Thyroid gland (tissue), 4 donors: ENCODE measurements around the gene MRPL4. TPM values are rescaled to one million over a fixed set of nuclear protein-coding genes. Genes with fewer than 3 reads are reported as not detected.

ENCODE experiments used
- DNase-seq, 2 donors: peaks; one replicate each; pipeline ENCODE4 v3.0.0-alpha.2; 2019
- H3K27ac ChIP-seq, 3 donors: fragments of 200-600 bp; sonication (generic); 1 replicate in 2 of 3; 2 replicates in 1 of 3; pipeline ENCODE4 v1.5.1; 2016 to 2019; ENCODE audit warnings: mild to moderate bottlenecking in 1 of 3, moderate library complexity in 1 of 3
- H3K27me3 ChIP-seq: fragments of 200-600 bp; sonication (generic); one replicate; pipeline ENCODE4 v1.5.1; 2019
- H3K36me3 ChIP-seq, 2 donors: fragments of 200-600 bp; sonication (generic); one replicate each; pipeline ENCODE4 v1.5.1; 2016 to 2019
- H3K4me1 ChIP-seq, 2 donors: fragments of 200-600 bp; sonication (generic); one replicate each; pipeline ENCODE4 v1.5.1; 2017 to 2019
- H3K4me3 ChIP-seq, 3 donors: fragments of 200-600 bp; sonication (generic); replicated peaks in 1 of 3; 1 replicate in 2 of 3; 2 replicates in 1 of 3; pipeline ENCODE4 v1.5.1; 2016; ENCODE audit warnings: mild to moderate bottlenecking in 1 of 3
- H3K9me3 ChIP-seq: fragments of 200-600 bp; sonication (generic); one replicate; pipeline ENCODE4 v1.5.1; 2017
- CTCF ChIP-seq, 6 experiments: fragments of 200-600 bp in 3 of 6; fragments of 450-650 bp in 3 of 6; sonication (generic) in 3 of 6; IDR thresholded peaks; one replicate each; pipeline ENCODE4 v1.5.1; 2016 to 2019; ENCODE audit warnings: antibody characterized with exemption in 6 of 6, mild to moderate bottlenecking in 2 of 6, inconsistent platforms in 1 of 6, moderate library complexity in 1 of 6
- POLR2A ChIP-seq, 2 donors: fragments of 450-650 bp; IDR thresholded peaks; one replicate each; pipeline ENCODE4 v1.6.1; 2017; ENCODE audit warnings: antibody characterized with exemption in 2 of 2, mild to moderate bottlenecking in 2 of 2, moderate library complexity in 1 of 2
- WGBS, 2 donors: methylation state at CpG; one replicate each; pipeline ENCODE4 v1.1.5; 2017; 5-methylcytosine and 5-hydroxymethylcytosine counted together
- intact Hi-C: fragments of 100-400 bp; cut with DNase I; formaldehyde crosslinking; loops from one replicate; pipeline ENCODE4 v1.15.1; 2023
- total RNA-seq, 4 donors: library from RNA; depleted of rRNA; stranded (reverse); fragments of >200 nt; gene quantifications; one replicate each; pipeline ENCODE4 v1.2.3, GENCODE V29; 2016

MRPL4 gene
- total RNA-seq, 4 donors from 2014 or later: 36.1 to 81.7 (median 54.9) TPM

- no peaks in the 10 kb centered on the region for H3K9me3 ChIP-seq
- peak in 1 of 2 donors; percentile 18 for TF ChIP-seq POLR2A (IDR thresholded peaks at IDR 0.05)
- TF ChIP-seq CTCF (IDR thresholded peaks at IDR 0.05): no peak
- peak; percentile 94 to 97 for DNase-seq
- H3K4me1 ChIP-seq: peaks cover 15 to 23% of the 10 kb centered on the region in 2 donors
- peaks cover 17 to 26% of the 10 kb centered on the region in 2 donors for H3K36me3 ChIP-seq
- intact Hi-C loops: no loop called here
- 21 to 45% methylated on average over 8 of the region's 8 CpGs for WGBS, 2 donors
- no peak overlapping the region for H3K4me3 ChIP-seq
- no peaks in the 10 kb centered on the region for H3K27me3 ChIP-seq
- peak overlapping the region; percentile 44 to 69 (median 57) for H3K27ac ChIP-seq
Observed at GRCh38 chr19:10260141-10260584, 8.1 kb downstream of the MRPL4 start.

DNA sequence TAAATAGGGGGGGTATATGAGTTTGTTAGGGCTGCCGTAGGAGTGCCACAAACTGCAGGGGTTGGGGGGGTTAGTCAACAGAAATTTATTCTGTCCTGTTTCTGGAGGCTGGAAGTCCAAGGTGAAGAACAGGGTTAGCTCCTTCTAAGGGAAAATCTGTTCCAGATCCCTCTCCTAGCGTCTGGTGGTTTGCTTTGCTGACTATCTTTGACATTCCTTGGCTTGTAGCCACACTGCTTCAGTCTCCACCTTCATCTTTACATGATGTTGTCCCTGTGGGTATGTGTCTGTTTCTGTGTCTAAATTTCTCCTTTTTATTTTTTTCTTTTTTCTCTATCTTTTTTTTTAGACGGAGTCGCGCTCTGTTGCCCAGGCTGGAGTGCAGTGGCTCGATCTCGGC, 10.8 kb downstream of the MRPL4 start:
- 65 to 72% methylated on average over 7 of the region's 7 CpGs for WGBS, 2 donors
- Histone ChIP-seq H3K36me3 (peaks cover 9 to 10% of the 10 kb centered on the region in 2 donors), H3K9me3 (no peaks in the 10 kb centered on the region), H3K27ac (no peak overlapping the region), H3K27me3 (no peaks in the 10 kb centered on the region), H3K4me1 (peaks cover 15 to 23% of the 10 kb centered on the region in 2 donors), H3K4me3 (no peak overlapping the region)
- intact Hi-C loops: no loop called here
- TF ChIP-seq POLR2A (IDR thresholded peaks at IDR 0.05): no peak
- DNase-seq: no peak

DNA sequence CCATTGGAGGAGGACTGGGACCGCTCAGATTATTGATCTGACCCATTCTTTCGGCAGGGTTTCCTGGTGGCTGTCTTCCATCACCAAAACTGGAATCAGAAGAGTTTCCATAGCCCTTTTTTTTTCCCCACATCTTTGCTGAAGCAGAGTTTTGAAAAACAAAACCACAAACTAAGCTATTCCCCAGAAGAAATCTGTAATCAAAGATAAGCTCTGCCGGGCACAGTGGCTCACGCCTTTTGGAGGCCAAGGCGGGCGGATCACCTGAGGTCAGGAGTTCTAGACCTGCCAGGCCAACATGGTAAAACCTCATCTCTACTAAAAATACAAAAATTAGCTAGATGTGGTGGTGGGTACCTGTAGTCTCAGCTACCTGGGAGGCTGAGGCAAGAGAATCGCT, 14.7 kb downstream of the MRPL4 start:
- Histone ChIP-seq H3K4me3 (no peak overlapping the region), H3K36me3 (no peaks in the 10 kb centered on the region), H3K4me1 (peaks cover 10 to 21% of the 10 kb centered on the region in 2 donors), H3K9me3 (no peaks in the 10 kb centered on the region), H3K27me3 (no peaks in the 10 kb centered on the region), H3K27ac (no peak overlapping the region)
- 95 to 96% methylated on average over 7 of the region's 7 CpGs for WGBS, 2 donors
- TF ChIP-seq CTCF (IDR thresholded peaks at IDR 0.05): no peak
- no peak for TF ChIP-seq POLR2A (IDR thresholded peaks at IDR 0.05)
- intact Hi-C loops: no loop called here
- DNase-seq: no peak

GRCh38 chr19:10268071-10268470, 16.1 kb downstream of the MRPL4 start:
- DNase-seq: no peak
- no peaks in the 10 kb centered on the region for H3K36me3 ChIP-seq
- H3K27ac ChIP-seq: peak overlapping the region; percentile 6 to 48 (median 29)
- no peaks in the 10 kb centered on the region for H3K27me3 ChIP-seq
- intact Hi-C loops: loop anchor here (2.0 kb wide), 1 partner anchor 121 kb away; no protein-coding TSS in a partner anchor
- 69 to 75% methylated on average over 6 of the region's 6 CpGs for WGBS, 2 donors
- peaks cover 10 to 21% of the 10 kb centered on the region in 2 donors for H3K4me1 ChIP-seq
- H3K9me3 ChIP-seq: no peaks in the 10 kb centered on the region
- no peak for TF ChIP-seq POLR2A (IDR thresholded peaks at IDR 0.05)
- no peak for TF ChIP-seq CTCF (IDR thresholded peaks at IDR 0.05)
- H3K4me3 ChIP-seq: no peak overlapping the region

GRCh38 chr19:10269333-10270179, 17.5 kb downstream of the MRPL4 start:
- Histone ChIP-seq H3K27ac (peak overlapping the region; percentile 65 to 88 (median 79)), H3K4me1 (peaks cover 10 to 24% of the 10 kb centered on the region in 2 donors), H3K9me3 (no peaks in the 10 kb centered on the region), H3K36me3 (no peaks in the 10 kb centered on the region), H3K27me3 (no peaks in the 10 kb centered on the region), H3K4me3 (peak overlapping the region in 1 of 3 donors; percentile 32)
- 5 to 7% methylated on average over 32 to 34 of the region's 59 CpGs for WGBS, 2 donors
- intact Hi-C loops: loop anchor here (2.0 kb wide), 1 partner anchor 119 kb away; no protein-coding TSS in a partner anchor
- DNase-seq: peak; percentile 77 to 81
- no peak for TF ChIP-seq POLR2A (IDR thresholded peaks at IDR 0.05)
- peak; percentile 70 to 96 (median 90) for TF ChIP-seq CTCF (IDR thresholded peaks at IDR 0.05)
